ENCODE data around the gene ROR1. TPM values are rescaled to one million over a fixed set of nuclear protein-coding genes. Genes with fewer than 3 reads are reported as not detected.

ROR1 gene
- polyA plus RNA-seq, 1 experiment, result 7.1 TPM

- H3K27ac ChIP-seq (ENCODE audit: low read depth, low read length), result no peak overlapping the region
- H3K9me3 ChIP-seq (ENCODE audit: control insufficient read depth, insufficient read depth, low read length), result no peaks in the 10 kb centered on the region
- POLR2A ChIA-PET, result no interaction called here
- H3K4me3 ChIP-seq (ENCODE audit: low read depth, low read length), result peak overlapping the region; percentile 66
- CTCF ChIA-PET, result interaction anchor here (1.0 kb wide), 1 partner anchor 468 kb away, joined by 3 read pairs; no protein-coding TSS in a partner anchor
- peaks cover 29% of the 10 kb centered on the region for H3K27me3 ChIP-seq (ENCODE audit: control insufficient read depth, insufficient read depth, low read length)
- DNase-seq (ENCODE audit: low read depth, low spot score), result no peak
- TF ChIP-seq CTCF (IDR thresholded peaks at IDR 0.05; ENCODE audit: low read depth, low read length), result no peak
These were observed 1.8 kb downstream of the ROR1 start for GRCh38 chr1:63775418-63776127.

GRCh38 chr1:63777286-63777685 lies 3.5 kb downstream of the ROR1 start:
- CTCF ChIA-PET, result interaction anchor here (0.6 to 1.5 kb wide), 4 partner anchors 22 to 387 kb away, joined by 3 to 5 read pairs (median 3); no protein-coding TSS in a partner anchor
- H3K4me3 ChIP-seq (ENCODE audit: low read depth, low read length), result no peak overlapping the region
- H3K27me3 ChIP-seq (ENCODE audit: control insufficient read depth, insufficient read depth, low read length), result peaks cover 19% of the 10 kb centered on the region
- H3K27ac ChIP-seq (ENCODE audit: low read depth, low read length), result no peak overlapping the region
- POLR2A ChIA-PET, result no interaction called here
- DNase-seq (ENCODE audit: low read depth, low spot score), result no peak
- no peaks in the 10 kb centered on the region for H3K9me3 ChIP-seq (ENCODE audit: control insufficient read depth, insufficient read depth, low read length)
- TF ChIP-seq CTCF (IDR thresholded peaks at IDR 0.05; ENCODE audit: low read depth, low read length), result no peak

DNA sequence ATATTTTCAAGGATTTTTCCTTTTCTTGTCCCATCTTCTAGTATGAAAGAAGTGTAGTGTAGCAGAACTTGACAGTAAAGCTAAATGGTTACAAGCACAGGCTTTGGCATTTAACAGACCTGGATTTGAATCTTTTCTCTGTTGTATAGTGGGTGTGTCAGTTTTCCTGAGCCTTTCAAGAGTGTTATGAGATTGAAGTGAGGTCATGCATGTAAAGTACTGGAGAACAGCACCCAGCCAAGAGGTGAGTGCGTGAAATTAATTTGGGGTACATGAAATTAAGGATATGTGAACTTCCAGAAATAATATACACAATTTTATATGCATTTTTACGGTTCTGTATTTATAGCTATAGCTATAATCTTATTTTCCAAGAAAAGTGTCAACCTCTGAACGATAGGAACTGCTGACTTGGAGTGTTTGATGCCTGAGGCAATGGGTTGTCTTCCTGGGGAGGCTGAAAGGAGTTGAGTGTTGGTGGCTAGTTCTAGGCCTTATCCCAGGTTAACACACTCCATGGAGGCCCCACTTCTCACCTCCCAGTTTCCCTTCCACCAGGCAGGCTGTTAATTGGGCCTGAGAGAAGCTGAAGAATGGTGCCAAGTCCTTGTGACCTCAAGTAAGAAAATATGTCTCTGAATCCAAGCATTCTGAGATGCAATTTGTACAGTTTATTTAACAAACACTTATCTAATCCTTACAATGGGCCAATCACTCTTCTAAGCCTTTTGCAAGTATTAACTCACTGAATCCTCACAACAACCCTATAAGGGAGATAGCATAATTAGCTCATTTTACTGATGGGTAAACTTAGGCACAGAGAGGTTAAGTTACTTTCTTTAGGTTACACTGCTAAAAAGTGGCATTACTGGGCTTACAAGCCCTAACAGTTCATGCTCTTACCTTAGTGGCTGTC lies 4.4 kb downstream of the ROR1 start:
- POLR2A ChIA-PET, result interaction anchor here (0.7 kb wide), 1 partner anchor 21 kb away, joined by 4 read pairs; no protein-coding TSS in a partner anchor

DNA sequence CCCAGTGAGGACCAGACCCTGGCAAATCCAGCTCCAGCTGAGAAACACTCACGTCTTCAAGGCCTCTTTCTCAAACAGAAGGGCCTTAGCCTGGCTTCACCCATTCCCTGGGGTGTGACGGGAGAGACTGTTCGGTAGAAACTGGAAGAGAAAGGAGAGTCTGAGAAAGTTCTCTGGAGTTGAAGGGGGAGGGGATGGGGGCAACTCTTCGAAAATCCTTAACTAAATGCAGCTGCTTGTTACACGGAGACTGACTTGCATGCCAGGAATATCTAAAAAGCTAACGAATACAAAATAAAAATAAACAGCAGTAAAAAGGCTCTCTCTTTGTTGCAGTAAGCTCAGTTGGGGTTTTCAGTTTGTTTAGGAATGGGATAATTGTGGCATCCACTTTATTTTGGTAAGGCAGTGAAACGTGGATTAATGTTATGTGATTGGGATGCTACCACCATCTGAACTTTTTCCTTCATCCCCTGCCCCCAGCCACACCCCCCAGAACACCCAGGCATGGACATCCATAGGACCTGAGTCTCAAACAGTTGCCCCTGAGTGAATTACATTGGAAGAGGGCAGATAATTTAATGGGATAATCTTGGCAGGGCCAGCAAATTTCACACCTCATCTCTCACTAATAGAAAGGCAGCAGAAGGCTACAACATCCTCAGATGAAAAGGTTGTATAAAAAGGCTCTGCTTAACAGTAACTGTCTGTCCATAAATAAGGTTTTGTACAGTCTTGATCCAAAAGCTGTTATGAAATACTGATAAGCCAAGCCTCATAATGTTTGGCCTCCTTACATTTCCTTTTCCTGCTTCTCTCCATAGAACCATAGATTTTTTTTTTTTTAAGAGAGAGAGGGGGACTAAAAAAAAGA lies 5.8 kb downstream of the ROR1 start:
- peak; percentile 29 for DNase-seq (ENCODE audit: low read depth, low spot score)
- no peak for TF ChIP-seq CTCF (IDR thresholded peaks at IDR 0.05; ENCODE audit: low read depth, low read length)
- POLR2A ChIA-PET, result interaction anchor here (0.7 kb wide), 1 partner anchor 260 kb away, joined by 4 read pairs; no protein-coding TSS in a partner anchor
- H3K4me3 ChIP-seq (ENCODE audit: low read depth, low read length), result no peak overlapping the region
- H3K9me3 ChIP-seq (ENCODE audit: control insufficient read depth, insufficient read depth, low read length), result no peaks in the 10 kb centered on the region
- CTCF ChIA-PET, result interaction anchor here (1.3 to 1.6 kb wide), 4 partner anchors 105 to 467 kb away, joined by 3 to 10 read pairs (median 6); no protein-coding TSS in a partner anchor
- H3K27ac ChIP-seq (ENCODE audit: low read depth, low read length), result no peak overlapping the region
- H3K27me3 ChIP-seq (ENCODE audit: control insufficient read depth, insufficient read depth, low read length), result peaks cover 12% of the 10 kb centered on the region

More for the DNA sequence above, 4.4 kb downstream of the ROR1 start:
- DNase-seq (ENCODE audit: low read depth, low spot score), result no peak
- TF ChIP-seq CTCF (IDR thresholded peaks at IDR 0.05; ENCODE audit: low read depth, low read length), result no peak
- Histone ChIP-seq H3K27ac (ENCODE audit: low read depth, low read length) (no peak overlapping the region), H3K27me3 (ENCODE audit: control insufficient read depth, insufficient read depth, low read length) (peaks cover 15% of the 10 kb centered on the region), H3K9me3 (ENCODE audit: control insufficient read depth, insufficient read depth, low read length) (no peaks in the 10 kb centered on the region), H3K4me3 (ENCODE audit: low read depth, low read length) (no peak overlapping the region)
- CTCF ChIA-PET, result interaction anchor here (1.0 to 1.6 kb wide), 5 partner anchors 21 to 464 kb away, joined by 3 to 10 read pairs (median 5); no protein-coding TSS in a partner anchor
